Right lobe of liver (tissue), 4 donors: ENCODE data around the gene NUP188.

Experiments
- POLR2A ChIP-seq: fragments of 450-650 bp; IDR thresholded peaks from one replicate; pipeline ENCODE4 v1.6.1; 2017; ENCODE audit warnings: antibody characterized with exemption, mild to moderate bottlenecking
- TF ChIP-seq, protein P1 (sequence below), 4 donors: fragments of 200-600 bp in 3 of 4; fragments of 450-650 bp in 1 of 4; IDR thresholded peaks; one replicate each; pipeline versions ENCODE4 v1.5.1 to v1.8.0; 2016 to 2022; ENCODE audit warnings: antibody characterized with exemption in 4 of 4, mild to moderate bottlenecking in 2 of 4
- donor health status: DM: no; HTN: no; CAD: no.
- donor health status: DM: no; HTN: no; CAD: no.
- donor health status: DM: no; HTN: yes; CAD: no.

DNA sequence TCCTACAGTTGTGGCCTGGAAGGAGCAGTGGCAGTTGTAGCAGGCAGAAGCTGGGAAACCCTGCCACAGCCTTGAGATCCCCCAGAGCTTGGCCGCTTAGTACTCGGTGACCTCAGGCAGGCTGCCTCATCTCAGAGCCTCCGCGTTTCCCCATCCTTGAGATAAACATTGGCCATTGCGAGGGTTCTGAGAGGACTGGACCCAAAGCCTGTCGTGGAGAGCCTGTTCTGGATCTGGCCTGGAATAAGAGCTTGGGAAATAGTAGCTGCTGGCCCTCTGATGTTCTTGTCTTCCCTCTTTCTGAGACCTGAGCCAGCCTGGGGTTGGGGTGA lies 90.2 kb downstream of the NUP188 start:
- TF ChIP-seq, protein P1, sequence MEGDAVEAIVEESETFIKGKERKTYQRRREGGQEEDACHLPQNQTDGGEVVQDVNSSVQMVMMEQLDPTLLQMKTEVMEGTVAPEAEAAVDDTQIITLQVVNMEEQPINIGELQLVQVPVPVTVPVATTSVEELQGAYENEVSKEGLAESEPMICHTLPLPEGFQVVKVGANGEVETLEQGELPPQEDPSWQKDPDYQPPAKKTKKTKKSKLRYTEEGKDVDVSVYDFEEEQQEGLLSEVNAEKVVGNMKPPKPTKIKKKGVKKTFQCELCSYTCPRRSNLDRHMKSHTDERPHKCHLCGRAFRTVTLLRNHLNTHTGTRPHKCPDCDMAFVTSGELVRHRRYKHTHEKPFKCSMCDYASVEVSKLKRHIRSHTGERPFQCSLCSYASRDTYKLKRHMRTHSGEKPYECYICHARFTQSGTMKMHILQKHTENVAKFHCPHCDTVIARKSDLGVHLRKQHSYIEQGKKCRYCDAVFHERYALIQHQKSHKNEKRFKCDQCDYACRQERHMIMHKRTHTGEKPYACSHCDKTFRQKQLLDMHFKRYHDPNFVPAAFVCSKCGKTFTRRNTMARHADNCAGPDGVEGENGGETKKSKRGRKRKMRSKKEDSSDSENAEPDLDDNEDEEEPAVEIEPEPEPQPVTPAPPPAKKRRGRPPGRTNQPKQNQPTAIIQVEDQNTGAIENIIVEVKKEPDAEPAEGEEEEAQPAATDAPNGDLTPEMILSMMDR (IDR thresholded peaks at IDR 0.05) = no peak
- no peak for TF ChIP-seq POLR2A
